Kidney tubule cell (primary cell): ENCODE results near the gene SCO2.

Experiments used
- DNase-seq: peaks from one replicate; pipeline ENCODE4 v3.0.0-alpha.2; 2018; ENCODE audit warnings: low spot score

SCO2 gene

DNA sequence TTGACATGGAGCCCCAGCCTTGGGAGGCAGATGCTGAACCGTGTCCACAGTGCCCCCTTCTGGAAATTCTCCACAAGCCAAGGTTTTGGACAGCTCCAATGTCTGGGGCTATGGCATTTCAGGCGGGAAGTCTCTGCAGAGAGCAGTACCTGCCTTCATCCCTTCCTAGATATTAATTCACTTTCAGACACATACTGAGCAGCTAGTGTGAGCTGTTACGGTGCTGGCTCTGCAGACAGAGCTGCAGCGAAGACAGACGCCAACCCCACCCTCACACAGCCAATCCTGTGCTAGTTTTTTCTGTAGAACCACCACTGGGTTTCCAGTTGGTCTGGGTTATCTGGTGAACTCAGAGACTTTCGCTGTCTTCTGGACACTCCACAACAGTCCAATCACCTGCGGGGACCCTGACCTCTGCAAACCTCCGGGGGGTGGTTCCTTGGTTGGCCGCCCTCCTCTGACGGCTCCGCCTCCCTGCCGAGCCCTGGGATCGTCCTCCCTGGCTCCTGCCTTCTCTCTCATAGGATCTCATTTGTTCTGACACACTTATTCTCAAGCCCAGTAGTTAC lies 27.0 kb downstream of the SCO2 start:
- peak; percentile 77 for DNase-seq

DNA sequence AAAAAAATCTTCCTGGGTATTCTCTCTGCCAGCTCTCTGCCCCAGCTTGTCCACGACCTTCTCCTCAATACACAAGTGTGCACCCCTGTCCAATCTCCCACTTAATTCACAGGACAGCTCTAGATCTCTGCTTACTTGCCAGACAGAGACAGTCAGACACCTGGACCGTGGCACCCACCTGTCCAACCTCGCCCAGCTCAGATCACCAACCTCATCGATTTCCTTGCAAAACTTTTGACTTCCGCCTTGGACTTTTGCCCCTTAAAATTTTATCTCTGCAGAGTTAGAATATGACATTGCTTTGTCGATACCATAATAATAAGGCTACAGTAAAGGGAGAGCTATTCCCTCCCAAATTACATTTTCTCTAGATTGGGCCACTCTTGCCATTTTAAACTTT lies 28.3 kb downstream of the SCO2 start:
- no peak for DNase-seq

DNA sequence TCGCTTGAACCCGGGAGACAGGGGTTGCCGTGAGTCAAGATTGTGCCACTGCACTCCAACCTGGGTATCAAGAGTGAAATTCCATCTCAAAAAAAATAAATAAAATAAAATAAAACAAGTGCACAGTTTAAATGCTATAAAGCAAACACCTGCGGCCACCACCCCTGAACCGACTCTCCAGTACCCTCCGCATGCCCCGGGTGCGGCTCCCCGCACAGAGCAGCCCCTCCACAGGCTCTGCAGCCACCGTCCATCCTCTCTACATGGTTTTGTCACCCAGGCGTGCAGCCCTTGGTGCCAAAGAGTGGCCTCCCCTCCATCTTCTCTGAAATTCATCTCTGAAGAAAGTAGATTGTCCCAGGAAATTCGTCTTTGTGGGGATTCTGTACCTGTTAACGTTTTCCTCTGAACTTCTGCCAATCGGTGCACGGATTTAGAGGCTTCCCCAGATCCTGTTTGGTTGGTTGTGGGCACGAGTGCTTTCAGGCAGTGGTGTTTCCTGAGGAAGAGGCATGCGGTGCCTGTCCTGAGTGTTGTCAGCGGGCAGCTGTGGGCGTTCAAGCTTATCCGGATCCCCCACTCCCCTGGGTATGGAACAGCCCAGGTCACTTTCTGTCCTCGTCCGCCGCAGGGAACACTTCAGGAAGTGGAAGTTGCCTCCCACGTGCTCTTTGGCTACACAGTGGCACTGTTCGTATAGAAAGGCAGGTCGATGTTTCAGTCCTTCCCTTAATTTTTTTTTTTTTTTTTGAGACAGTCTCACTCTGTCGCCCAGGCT lies 34.7 kb downstream of the SCO2 start:
- peak; percentile 10 for DNase-seq

DNA sequence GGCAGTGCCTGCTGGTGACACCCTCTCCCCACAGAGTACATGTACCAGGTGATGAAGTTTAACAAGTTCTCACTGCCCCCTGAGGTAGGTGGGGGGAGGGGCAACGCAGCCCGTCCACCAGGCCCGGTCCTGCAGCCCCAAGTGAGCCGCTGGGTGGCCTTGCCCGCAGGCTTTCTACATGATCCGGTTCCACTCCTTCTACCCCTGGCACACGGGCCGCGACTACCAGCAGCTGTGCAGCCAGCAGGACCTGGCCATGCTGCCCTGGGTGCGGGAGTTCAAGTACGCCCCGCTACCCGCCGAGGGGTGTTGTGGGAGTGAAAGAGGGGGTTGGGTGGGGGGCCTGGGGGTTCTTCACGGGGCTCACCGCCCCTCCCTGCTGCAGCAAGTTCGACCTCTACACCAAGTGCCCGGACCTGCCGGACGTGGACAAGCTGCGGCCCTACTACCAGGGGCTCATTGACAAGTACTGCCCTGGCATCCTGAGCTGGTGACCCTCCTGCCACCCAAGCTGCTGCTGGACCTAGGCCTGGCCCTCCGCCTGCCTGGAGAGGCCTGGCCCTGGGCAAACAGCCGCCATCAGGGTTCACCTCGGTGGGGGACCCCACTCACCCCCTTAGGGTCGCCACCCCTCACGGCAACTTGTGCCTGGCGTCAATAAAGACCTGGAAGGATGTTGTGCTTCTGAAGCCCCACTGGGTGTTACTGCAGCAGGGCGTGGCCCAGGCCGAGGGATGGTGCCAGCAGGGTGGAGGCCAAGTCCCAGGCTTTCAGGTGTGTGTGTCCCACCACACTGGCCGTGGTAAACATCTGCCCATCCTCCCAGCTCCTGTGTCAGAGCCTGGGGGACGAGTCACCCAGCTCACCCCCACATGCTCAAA lies 35.8 kb downstream of the SCO2 start:
- DNase-seq, result no peak

DNA sequence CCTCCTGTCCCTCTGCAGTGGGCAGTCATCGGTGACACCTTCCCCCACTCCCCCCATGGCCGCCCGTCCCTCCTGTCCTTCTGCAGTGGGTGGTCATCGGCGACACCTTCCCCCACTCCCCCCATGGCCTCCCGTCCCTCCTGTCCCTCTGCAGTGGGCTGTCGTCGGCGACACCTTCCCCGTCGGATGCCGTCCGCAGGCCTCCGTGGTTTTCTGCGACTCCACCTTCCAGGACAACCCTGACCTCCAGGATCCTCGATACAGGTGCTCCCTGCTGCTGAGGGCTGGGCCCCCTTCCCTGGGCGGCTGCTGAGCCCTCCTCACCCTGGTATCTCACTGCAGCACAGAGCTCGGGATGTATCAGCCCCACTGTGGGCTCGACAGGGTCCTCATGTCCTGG lies 36.5 kb downstream of the SCO2 start:
- DNase-seq, result no peak

DNA sequence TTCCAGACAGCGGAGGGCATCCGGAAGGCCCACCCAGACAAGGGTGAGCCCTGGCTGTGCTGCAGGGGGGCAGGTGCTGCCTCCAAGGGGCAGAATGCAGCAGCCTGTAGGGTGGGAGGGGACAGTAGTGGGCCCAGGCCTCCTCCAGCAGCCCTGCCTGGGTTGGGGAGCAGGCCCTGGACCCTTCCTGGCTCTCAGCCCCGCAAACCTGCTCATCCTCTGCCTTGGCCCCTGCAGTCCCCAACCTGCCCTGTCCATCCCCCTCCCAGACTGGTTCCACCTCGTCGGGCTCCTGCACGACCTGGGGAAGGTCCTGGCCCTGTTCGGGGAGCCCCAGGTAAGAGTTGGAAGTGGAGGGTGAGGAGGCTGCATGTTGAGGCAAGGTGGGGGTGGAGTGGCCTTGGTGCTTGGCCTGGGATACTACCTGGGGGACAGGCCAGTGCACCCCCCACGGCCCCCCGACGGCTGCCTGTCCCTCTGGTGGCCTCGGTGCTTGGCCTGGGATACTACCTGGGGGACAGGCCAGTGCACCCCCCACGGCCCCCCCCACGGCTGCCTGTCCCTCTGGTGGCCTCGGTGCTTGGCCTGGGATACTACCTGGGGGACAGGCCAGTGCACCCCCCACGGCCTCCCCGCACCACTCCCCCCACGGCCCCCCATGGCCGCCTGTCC lies 37.3 kb downstream of the SCO2 start:
- no peak for DNase-seq

DNA sequence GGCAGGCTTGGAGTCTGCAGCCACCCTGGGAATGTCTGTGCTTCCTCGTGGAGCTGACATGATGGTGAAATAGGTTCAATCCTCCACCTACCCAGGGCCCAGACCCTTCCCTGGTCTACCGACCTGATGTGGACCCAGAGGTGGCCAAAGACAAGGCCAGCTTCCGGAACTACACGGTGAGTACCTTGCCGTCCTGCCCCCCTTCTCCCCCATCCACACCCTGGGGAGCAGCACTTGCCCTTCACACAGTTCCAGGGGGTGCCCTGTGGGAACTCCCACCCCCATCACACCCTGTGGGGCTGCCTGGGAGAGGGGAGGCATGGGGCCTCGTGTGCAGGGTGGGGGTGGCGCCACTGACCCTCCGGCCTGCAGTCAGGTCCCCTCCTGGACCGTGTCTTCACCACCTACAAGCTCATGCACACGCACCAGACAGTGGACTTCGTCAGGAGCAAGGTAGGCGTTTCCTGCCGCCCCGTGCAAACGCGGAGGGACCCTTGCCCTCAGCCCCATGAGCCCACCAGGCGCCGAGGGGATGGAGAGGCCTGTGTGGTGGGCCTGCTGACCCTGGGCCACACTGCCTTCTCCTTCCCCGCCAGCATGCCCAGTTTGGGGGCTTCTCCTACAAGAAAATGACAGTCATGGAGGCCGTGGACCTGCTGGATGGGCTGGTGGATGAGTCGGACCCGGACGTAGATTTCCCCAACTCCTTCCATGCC lies 38.0 kb downstream of the SCO2 start:
- no peak for DNase-seq

DNA sequence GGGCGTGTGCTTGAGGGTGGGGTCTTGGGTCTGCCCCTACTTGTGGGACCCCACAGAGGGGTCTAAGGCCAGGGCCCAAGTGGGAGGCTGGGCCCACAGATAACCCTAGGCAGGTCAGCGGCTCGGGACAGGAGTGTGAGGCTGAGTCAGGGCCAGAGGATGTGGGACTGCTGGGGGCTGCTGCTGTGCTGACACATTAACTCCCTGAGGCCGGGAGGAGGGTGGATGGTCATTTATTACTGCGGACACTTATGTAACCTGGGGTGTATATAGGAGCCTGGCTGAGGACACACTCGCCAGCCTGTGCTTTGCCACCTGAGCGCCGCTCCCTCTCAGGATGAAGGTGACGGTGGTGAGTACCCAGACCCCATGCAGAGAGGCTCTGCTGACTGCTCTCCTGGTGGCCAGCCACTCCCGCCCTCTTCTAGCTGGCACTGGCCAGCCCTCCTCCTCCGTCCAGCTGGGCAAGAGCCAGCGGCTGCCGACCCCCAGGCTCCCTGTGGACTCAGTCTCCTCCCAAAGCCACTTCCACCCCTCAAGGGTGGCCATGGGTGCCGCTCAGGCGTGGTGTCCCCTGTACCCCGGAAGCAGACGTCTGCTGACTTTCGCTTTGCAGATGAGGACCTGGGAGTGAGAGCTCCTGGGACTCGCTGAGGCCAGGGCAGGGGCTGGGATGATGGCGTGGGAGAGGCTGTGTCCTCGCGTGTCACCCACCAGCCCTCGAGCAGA lies 38.7 kb downstream of the SCO2 start, which contains the start of gene MIOX:
Gene MIOX (plus strand): TSS at position 299 of the 729 bp plus-strand sequence. CDS start 39 bp downstream, at position 338.
- DNase-seq, result peak; percentile 84

DNA sequence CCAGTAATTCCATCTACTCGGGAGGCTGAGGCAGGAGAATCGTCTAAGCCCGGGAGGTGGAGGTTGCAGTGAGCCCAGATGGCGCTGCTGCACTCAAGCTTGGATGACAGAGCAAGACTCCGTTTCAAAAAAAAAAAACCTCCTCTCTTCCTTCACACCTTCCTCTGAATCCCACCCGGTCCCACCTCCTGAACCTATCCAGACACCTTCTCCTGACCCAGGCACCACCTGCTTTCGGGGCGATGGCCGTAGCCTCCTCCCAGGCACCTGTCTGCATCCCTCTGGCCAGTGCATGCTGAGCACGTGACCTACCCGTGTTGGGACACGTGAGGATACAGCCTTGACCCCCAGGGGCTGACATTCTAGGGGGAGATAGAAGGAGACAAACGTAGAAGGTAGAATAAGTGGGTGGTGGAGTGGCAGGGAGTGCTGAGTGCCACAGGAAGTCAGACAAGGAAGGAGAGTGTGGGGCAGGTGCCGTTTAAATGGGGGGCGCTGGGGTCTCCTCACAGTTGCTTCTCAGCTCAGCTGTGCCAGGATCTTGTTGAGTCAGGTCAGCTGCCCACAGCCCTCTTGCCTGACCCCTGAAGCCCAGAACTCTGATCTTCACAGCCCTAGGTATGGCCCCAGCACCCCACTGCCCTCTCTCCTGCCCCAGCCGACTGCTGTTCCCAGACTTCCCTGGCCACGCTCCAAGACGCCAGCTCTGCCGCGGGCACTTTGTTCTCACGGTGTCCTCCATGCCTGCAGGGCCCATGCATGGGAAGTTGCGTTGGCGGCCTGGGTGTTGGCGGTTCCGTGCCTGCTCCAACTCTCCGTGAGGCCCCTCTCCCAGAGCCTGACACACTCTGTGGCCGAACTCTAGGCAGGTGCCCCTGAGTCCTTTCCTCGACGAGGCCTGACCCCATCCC lies 39.9 kb downstream of the SCO2 start:
- DNase-seq, result peak; percentile 48

DNA sequence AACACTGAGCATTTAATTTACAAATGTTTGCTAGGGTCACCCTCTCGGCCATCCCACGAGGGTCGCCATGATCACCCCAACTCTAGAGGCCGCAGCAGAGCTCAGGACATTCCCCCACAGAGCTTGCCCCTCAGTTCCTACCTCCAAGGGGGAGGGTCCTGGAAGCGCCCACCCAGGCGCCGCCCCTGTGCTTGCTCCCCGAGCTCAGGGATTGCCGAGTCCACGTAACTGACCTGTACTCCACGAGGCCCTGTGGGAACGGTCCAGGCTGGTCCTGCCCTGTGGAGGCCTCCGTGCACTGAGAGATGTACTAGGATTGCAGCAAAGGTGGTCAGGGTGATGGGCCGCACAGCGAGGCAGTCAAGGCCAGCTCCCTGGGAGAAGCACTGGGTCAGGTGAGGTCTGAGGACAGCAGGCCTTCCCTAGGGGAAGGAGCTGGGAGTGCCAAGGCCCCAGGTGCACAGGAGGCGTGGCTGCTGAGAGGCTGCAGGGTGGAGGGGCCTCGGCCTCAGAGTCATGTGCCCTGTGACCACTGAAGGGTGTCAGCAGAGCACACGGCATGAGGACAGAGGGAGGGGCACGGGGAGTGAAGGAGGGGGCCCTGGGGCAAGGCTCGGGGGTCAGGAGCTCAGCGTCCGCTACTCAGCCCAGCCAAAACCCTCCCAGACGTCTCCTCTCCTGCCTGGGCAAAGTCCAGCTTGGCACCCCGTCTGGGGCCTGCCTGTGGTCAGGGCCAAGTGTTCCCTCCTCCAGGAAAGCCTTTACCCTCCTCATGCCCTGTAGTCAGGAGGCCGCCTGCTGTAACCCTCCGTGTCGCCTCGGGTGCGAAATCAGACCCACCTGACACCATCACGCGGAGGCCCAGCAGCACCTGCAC lies 41.2 kb downstream of the SCO2 start:
- DNase-seq, result peak; percentile 47

DNA sequence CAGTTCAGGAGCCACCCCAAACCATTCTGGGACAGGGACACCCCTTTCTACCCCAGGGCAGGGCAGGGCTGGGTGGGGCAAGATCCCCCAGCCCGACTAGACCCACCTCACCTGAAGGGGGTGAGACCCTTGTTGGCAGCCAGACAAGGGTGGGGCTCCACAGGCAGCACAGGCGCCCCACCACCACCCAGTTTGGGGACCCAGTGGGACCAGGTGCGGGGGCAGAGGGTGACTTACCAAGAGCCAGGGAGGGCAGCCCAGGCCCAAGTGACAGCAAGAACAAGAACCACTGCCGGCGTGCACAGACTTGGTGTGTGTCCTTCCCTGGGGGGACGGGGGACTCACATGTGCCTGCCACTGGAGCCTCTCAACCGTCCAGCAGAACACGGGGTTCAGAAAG lies 41.8 kb downstream of the SCO2 start:
- DNase-seq, result no peak

DNA sequence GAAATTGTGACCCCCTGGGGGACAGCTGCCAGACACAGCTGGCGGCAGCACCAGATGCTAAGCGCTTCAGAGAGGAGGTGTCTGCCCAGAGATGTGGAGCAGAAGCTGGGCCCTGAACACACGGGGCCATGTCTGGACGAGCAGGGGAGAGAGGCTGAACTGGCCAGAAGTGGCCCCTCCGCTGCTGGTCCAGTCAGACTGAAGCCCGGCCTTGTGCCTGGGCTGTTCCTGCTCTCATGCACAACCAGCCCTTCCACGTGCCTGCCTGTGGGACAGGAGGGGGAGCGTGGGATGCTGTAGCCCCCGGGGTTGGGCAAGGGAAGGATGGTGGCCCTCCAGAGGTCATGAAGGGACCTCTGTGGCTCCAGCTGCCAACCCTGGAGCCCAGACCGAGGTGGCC lies 42.3 kb downstream of the SCO2 start:
- no peak for DNase-seq

DNA sequence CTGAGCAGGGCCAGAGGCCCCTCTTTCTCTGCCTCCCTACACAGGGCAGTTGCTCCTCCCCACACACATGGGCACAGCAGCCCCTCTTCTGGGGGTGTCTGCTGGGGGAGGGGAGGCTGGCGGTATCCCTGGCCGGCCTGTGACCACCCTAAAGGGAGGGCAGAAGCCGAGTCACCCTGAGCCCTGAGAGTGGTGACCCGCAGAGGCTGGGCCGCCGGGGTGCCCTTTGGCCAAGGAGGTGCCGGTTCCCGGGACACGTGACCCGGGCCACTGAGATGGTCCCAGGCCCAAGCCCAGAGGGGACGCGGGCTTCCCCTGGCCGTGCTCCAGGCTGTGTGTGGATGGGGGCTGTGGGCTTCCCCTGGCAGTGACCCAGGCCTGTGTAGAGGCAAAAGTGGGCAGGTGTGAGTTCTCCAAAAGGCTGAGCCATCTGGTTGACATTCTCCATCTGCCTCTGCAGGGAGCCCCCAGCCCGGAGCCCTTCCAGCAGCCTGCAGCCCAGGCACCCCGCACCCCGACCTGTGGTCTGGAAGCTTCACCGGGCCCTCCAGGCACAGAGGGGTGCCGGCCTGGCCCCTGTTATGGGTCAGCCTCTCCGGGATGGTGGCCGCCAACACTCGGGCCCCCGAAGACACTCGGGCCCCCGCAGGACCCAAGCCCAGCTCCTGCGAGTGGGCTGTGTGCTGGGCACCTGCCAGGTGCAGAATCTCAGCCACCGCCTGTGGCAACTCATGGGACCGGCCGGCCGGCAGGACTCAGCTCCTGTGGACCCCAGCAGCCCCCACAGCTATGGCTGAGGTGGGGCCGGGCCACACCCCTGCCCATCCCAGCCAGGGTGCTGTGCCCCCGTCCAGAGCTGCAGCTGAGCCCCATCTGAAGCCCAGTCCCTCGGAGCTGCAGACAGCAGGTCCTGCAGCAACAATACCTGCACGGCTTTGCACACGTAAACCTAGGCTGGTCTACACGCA lies 43.0 kb downstream of the SCO2 start:
- no peak for DNase-seq

DNA sequence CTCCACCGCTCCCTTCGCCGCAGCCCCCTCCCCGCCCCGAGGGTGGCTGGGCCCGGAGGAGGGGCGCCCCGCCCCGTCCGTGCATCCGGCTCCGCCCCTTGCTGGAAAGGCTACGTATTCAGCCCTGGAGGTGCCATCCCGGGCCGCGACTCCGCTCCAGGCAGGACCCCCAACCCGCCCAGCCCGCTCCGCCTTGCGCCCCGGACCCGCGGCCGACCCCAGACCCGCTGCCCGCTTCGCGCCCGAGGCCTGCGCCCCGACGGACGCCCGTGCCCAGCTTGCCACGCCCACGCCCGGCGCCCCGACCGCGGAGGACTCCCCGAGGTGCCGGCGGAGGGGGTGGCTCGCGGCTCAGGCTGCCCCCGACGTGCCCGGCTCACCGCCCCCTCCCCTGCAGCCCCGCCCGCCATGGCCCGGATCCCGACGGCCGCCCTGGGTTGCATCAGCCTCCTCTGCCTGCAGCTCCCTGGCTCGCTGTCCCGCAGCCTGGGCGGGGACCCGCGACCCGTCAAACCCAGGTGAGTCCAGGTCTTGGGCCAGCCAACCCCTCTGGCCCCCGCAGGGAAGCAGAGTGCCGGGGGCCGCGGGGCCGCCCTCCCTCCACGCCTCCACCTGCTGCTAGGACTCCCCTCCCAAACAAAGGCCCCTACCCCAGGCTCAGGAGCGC lies 43.8 kb downstream of the SCO2 start, which contains the start of gene ADM2:
Gene ADM2 (plus strand): TSS at position 104 of the 667 bp plus-strand sequence. CDS start 305 bp downstream, at position 409.
- DNase-seq, result no peak

DNA sequence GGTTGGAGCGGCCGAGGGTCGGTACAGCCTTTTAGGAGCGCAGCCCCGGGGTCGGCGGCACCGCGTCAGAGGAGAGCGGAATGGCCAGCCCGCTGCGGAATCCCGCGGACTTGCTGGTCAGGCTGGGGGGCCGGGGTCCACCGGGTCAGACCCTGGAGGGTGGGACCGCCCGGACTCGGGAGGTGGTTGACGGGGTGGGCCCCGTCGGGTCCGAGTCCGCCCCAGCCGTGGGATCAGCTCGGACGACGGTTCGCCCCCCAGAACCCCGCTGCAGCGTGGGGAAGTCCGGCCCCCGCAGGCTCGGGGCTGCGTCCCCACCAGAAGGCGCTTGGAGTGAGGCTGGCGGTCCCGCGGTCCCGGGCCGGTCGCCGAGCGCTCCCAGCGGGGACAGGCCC lies 44.4 kb downstream of the SCO2 start:
- no peak for DNase-seq

DNA sequence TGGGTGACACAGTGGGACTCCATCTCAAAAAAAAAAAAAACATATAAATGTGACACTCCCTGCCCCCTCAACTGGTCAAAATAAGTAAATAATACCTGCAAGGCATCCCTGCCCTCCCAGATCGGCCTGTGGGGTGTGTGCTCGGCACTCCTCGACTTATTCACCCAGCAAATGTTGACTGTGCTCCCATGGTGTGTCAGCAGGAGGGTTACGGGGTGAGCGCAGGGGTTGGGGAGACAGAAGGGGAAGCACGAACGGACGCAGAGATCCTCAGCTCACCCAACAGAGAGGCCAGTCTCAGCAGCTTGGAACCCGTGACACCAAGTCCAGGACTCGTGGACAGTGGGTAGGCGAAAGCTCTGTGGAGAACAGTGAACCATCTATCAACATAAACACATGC lies 45.7 kb downstream of the SCO2 start:
- no peak for DNase-seq

DNA sequence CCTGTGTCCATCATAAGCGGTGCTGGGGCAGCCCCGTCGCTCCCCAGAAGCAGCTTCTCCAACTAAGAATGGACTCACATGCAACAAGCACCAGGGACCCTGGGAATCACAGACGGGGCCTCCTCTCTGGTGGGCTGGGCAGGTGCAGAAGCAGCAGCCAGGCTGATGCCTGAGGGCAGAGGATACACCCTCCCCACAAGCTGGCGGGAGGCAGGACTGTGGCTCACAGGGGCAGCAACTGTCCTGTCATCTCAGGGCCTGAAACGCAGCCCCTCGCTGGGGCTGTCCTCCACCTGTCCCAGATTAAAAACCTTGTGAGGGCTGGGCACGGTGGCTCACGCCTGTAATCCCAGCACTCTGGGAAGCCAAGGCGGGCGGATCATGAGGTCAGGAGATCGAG lies 47.5 kb downstream of the SCO2 start:
- no peak for DNase-seq
